Tibial artery (tissue), 4 donors: ENCODE measurements around the gene SYNGR3.

ENCODE experiments used
- DNase-seq, 2 donors: peaks; one replicate each; pipeline ENCODE4 v3.0.0-alpha.2; 2019
- H3K27ac ChIP-seq, 2 donors: fragments of 200-600 bp; sonication (generic) in 1 of 2; 1 replicate in 1 of 2; 2 replicates in 1 of 2; pipeline ENCODE4 v1.5.1; 2018 to 2019; ENCODE audit warnings: mild to moderate bottlenecking in 1 of 2
- H3K27me3 ChIP-seq, 2 donors: fragments of 200-600 bp; sonication (generic) in 1 of 2; one replicate each; pipeline versions ENCODE4 v1.5.1 to v1.6.0; 2016 to 2019
- H3K36me3 ChIP-seq, 3 donors: fragments of 200-600 bp; sonication (generic) in 2 of 3; one replicate each; pipeline ENCODE4 v1.5.1; 2016 to 2019; ENCODE audit warnings: mild to moderate bottlenecking in 2 of 3
- H3K4me1 ChIP-seq, 4 donors: fragments of 200-600 bp; sonication (generic) in 2 of 4; 1 replicate in 3 of 4; 2 replicates in 1 of 4; pipeline ENCODE4 v1.5.1; 2016 to 2019
- H3K4me3 ChIP-seq, 2 donors: fragments of 200-600 bp; sonication (generic) in 1 of 2; 1 replicate in 1 of 2; 2 replicates in 1 of 2; pipeline ENCODE4 v1.5.1; 2018 to 2019; ENCODE audit warnings: mild to moderate bottlenecking in 2 of 2
- H3K9me3 ChIP-seq, 3 donors: fragments of 200-600 bp; sonication (generic) in 1 of 3; one replicate each; pipeline ENCODE4 v1.5.1; 2016 to 2019
- intact Hi-C: fragments of 100-400 bp; cut with DNase I; formaldehyde crosslinking; loops from one replicate; pipeline ENCODE4 v1.15.0; 2023; ENCODE audit warnings: low total_unique reads
- TF ChIP-seq, protein P1 (sequence below), 2 experiments: fragments of 200-600 bp in 1 of 2; fragments of 450-650 bp in 1 of 2; IDR thresholded peaks; one replicate each; pipeline ENCODE4 v1.5.1; 2017 to 2019; ENCODE audit warnings: antibody characterized with exemption in 2 of 2, mild to moderate bottlenecking in 1 of 2, moderate library complexity in 1 of 2

SYNGR3 gene

GRCh38 chr16:2006317-2006716, 16.5 kb downstream of the SYNGR3 start:
- Histone ChIP-seq H3K27me3 (no peaks in the 10 kb centered on the region), H3K4me3 (no peak overlapping the region), H3K4me1 (peaks cover 0 to 62% (median 59%) of the 10 kb centered on the region in 4 donors), H3K36me3 (peaks cover 22 to 30% (median 23%) of the 10 kb centered on the region in 3 donors), H3K27ac (no peak overlapping the region), H3K9me3 (no peaks in the 10 kb centered on the region)
- TF ChIP-seq, protein P1, sequence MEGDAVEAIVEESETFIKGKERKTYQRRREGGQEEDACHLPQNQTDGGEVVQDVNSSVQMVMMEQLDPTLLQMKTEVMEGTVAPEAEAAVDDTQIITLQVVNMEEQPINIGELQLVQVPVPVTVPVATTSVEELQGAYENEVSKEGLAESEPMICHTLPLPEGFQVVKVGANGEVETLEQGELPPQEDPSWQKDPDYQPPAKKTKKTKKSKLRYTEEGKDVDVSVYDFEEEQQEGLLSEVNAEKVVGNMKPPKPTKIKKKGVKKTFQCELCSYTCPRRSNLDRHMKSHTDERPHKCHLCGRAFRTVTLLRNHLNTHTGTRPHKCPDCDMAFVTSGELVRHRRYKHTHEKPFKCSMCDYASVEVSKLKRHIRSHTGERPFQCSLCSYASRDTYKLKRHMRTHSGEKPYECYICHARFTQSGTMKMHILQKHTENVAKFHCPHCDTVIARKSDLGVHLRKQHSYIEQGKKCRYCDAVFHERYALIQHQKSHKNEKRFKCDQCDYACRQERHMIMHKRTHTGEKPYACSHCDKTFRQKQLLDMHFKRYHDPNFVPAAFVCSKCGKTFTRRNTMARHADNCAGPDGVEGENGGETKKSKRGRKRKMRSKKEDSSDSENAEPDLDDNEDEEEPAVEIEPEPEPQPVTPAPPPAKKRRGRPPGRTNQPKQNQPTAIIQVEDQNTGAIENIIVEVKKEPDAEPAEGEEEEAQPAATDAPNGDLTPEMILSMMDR (IDR thresholded peaks at IDR 0.05) = no peak
- no peak for DNase-seq
- intact Hi-C loops = no loop called here

DNA sequence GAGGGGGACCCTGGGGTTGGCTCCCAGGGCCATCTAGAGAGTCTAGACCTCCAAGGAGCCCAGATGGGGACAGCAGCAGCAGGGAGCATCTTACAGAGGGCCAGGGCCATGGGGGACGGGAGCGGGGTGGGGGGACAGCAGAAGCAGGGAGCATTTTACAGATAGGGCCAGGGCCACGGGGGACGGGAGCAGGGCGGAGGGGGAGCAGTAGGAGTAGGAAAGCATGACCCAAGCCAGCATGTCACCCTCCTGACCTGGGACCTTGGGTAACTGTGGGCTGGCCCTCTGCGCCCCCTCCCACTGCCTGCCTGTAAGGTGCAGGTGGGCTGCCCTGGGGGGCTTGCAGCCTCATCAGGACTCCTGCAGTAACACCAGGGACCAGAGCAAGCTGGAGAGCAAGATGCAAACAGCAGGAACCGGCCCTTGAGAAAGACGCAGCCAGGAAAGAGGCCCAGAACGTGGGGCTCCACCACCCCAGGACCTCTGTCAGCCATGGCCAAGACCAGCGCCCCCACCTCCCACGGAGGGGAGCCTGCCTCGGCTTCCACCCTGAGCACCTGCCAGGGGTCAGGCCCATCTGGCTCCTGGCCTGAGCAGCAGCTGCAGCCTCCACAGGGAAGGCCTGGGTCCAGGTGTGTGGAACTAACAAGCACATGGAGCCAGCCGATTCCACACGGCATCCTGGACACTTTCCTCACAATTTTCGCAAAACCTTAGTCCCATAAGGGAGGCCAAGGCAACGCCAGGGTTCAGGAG, 17.5 kb downstream of the SYNGR3 start:
- H3K36me3 ChIP-seq = peaks cover 12 to 21% (median 13%) of the 10 kb centered on the region in 3 donors
- intact Hi-C loops = no loop called here
- H3K27ac ChIP-seq = no peak overlapping the region
- H3K27me3 ChIP-seq = no peaks in the 10 kb centered on the region
- TF ChIP-seq, protein P1 (IDR thresholded peaks at IDR 0.05) = no peak
- H3K9me3 ChIP-seq = no peaks in the 10 kb centered on the region
- H3K4me3 ChIP-seq = peak overlapping the region in 1 of 2 donors; percentile 90
- no peak for DNase-seq
- peaks cover 0 to 62% (median 59%) of the 10 kb centered on the region in 4 donors for H3K4me1 ChIP-seq

DNA sequence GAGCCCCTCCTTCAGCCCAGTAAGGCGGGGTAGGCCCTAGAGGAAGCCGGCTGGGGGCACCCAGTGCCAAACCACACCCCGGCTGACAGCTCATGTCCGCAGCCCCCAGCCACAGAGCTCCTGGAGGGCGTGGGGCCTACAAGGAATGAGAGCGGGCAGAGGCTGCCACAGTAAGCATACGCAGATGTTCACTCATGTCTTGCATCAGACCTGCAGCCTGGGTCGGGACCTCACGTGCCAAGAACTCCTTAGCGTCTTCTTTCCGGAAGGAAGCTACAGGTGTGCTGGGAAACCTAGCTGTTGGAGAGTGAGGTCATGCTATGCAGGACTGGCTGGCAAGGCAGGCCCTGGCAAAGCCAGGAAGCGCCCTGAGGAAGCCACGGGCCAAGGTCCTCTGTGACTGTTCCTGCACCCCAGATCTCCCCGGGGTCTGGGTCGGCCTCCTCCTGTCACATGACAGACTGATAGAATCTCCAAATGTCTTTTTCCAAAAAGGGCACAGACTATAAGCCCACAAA, 18.3 kb downstream of the SYNGR3 start:
- Histone ChIP-seq H3K4me3 (peak overlapping the region; percentile 90 to 99), H3K9me3 (no peaks in the 10 kb centered on the region), H3K4me1 (peaks cover 0 to 62% (median 59%) of the 10 kb centered on the region in 4 donors), H3K36me3 (peaks cover 4 to 13% (median 5%) of the 10 kb centered on the region in 3 donors), H3K27ac (no peak overlapping the region), H3K27me3 (no peaks in the 10 kb centered on the region)
- intact Hi-C loops = no loop called here
- TF ChIP-seq, protein P1 (IDR thresholded peaks at IDR 0.05) = no peak
- no peak for DNase-seq

- Histone ChIP-seq H3K4me1 (peaks cover 0 to 60% (median 58%) of the 10 kb centered on the region in 4 donors), H3K4me3 (peak overlapping the region; percentile 90 to 99), H3K27ac (peak overlapping the region; percentile 76 to 84), H3K36me3 (peaks cover 0 to 6% (median 0%) of the 10 kb centered on the region in 3 donors), H3K9me3 (no peaks in the 10 kb centered on the region), H3K27me3 (no peaks in the 10 kb centered on the region)
- intact Hi-C loops = no loop called here
- TF ChIP-seq, protein P1 (IDR thresholded peaks at IDR 0.05) = no peak
- no peak for DNase-seq
Observed at GRCh38 chr16:2008631-2009163, 18.9 kb downstream of the SYNGR3 start.

GRCh38 chr16:2009164-2009711, 19.5 kb downstream of the SYNGR3 start:
- H3K27me3 ChIP-seq = no peaks in the 10 kb centered on the region
- no peaks in the 10 kb centered on the region for H3K9me3 ChIP-seq
- H3K36me3 ChIP-seq = peaks cover 0 to 6% (median 0%) of the 10 kb centered on the region in 3 donors
- intact Hi-C loops = no loop called here
- DNase-seq = no peak
- TF ChIP-seq, protein P1 (IDR thresholded peaks at IDR 0.05) = no peak
- H3K27ac ChIP-seq = peak overlapping the region; percentile 76 to 84
- peak overlapping the region; percentile 90 to 99 for H3K4me3 ChIP-seq
- H3K4me1 ChIP-seq = peaks cover 0 to 55% (median 53%) of the 10 kb centered on the region in 4 donors
